DND-41 (cell line): Measurements from ENCODE around the gene CTIF.

Source experiments
- ATAC-seq: fragments of 200-7000 bp; cut with Tn5 transposase; 3 replicates; pipeline ENCODE4 v1.9.1; 2021; ENCODE audit warnings: low read depth; ENCODE audit not compliant: insufficient read depth
- DNase-seq: peaks from one replicate; pipeline ENCODE4 v3.0.0-alpha.2; 2020
- H2AFZ ChIP-seq: 2 replicates; pipeline ENCODE4 v1.6.0; 2012; ENCODE audit warnings: low read depth, low read length
- H3K27ac ChIP-seq: 2 replicates; pipeline ENCODE4 v1.5.1; 2012; ENCODE audit warnings: low read length, inconsistent platforms
- H3K27me3 ChIP-seq: fragments of 200-600 bp; sonication (generic); 2 replicates; pipeline ENCODE4 v1.6.0; 2012; ENCODE audit warnings: low read length, mild to moderate bottlenecking, inconsistent platforms; ENCODE audit not compliant: insufficient read depth, poor library complexity
- H3K36me3 ChIP-seq: 2 replicates; pipeline ENCODE4 v1.5.1; 2012; ENCODE audit warnings: low read length, inconsistent platforms; ENCODE audit not compliant: insufficient read depth
- H3K4me1 ChIP-seq: 2 replicates; pipeline ENCODE4 v1.5.1; 2012; ENCODE audit warnings: mild to moderate bottlenecking, low read length; ENCODE audit not compliant: insufficient read depth
- H3K4me2 ChIP-seq: 2 replicates; pipeline ENCODE4 v1.6.0; 2012; ENCODE audit warnings: mild to moderate bottlenecking, moderate library complexity, low read length, inconsistent platforms; ENCODE audit not compliant: insufficient read depth
- H3K4me3 ChIP-seq, 2 experiments: fragments of 200-600 bp in 1 of 2; shearing (Covaris generic) in 1 of 2; 2 replicates each; pipeline ENCODE4 v1.5.1; 2012 to 2016; ENCODE audit warnings: inconsistent platforms in 2 of 2, low read length in 2 of 2, mild to moderate bottlenecking in 2 of 2, low read depth in 1 of 2, moderate library complexity in 1 of 2
- H3K79me2 ChIP-seq: 2 replicates; pipeline ENCODE4 v1.6.0; 2012; ENCODE audit warnings: low read length, inconsistent platforms; ENCODE audit not compliant: insufficient read depth
- H3K9ac ChIP-seq: 2 replicates; pipeline ENCODE4 v1.6.0; 2012; ENCODE audit warnings: low read depth, mild to moderate bottlenecking, inconsistent platforms, low read length, moderate library complexity
- H3K9me3 ChIP-seq: 2 replicates; pipeline ENCODE4 v1.5.1; 2012; ENCODE audit warnings: low read length, moderate library complexity, mild to moderate bottlenecking, inconsistent platforms; ENCODE audit not compliant: insufficient read depth, severe bottlenecking
- H4K20me1 ChIP-seq: 2 replicates; pipeline ENCODE4 v1.6.0; 2012; ENCODE audit warnings: low read length; ENCODE audit not compliant: insufficient read depth
- EZH2 ChIP-seq: IDR thresholded peaks from 3 replicates; pipeline ENCODE4 v1.6.1; 2012; ENCODE audit warnings: borderline replicate concordance, low read depth, mild to moderate bottlenecking, moderate library complexity, low read length, inconsistent platforms; ENCODE audit not compliant: severe bottlenecking
- TF ChIP-seq, protein P1 (sequence below): IDR thresholded peaks from 2 replicates; pipeline ENCODE4 v1.5.1; 2012; ENCODE audit warnings: borderline replicate concordance, low read length, moderate library complexity, mild to moderate bottlenecking; ENCODE audit not compliant: poor library complexity, severe bottlenecking; ENCODE audit errors: extremely low read depth

Gene CTIF

DNA sequence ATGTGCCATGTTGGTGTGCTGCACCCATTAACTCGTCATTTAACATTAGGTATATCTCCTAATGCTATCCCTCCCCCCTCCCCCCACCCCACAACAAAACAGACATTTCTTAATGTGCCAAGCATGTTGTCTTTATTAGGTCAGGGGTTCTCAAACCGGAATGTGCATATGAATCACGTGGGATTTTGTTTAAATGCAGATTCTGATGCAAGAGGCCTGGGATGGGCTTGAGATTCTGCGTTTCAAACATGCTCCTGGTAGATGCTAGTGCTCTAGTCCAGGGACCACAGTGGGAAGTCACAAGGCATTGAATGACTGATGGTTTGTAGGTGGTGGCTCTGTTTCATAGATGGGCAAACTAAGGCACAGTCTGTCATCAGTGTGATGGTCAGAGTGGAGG is 227.2 kb downstream of the CTIF start:
- TF ChIP-seq, protein P1, sequence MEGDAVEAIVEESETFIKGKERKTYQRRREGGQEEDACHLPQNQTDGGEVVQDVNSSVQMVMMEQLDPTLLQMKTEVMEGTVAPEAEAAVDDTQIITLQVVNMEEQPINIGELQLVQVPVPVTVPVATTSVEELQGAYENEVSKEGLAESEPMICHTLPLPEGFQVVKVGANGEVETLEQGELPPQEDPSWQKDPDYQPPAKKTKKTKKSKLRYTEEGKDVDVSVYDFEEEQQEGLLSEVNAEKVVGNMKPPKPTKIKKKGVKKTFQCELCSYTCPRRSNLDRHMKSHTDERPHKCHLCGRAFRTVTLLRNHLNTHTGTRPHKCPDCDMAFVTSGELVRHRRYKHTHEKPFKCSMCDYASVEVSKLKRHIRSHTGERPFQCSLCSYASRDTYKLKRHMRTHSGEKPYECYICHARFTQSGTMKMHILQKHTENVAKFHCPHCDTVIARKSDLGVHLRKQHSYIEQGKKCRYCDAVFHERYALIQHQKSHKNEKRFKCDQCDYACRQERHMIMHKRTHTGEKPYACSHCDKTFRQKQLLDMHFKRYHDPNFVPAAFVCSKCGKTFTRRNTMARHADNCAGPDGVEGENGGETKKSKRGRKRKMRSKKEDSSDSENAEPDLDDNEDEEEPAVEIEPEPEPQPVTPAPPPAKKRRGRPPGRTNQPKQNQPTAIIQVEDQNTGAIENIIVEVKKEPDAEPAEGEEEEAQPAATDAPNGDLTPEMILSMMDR, result no peak
- no peak for TF ChIP-seq EZH2
- Histone ChIP-seq H3K4me3 (no peak overlapping the region), H3K4me2 (no peak overlapping the region), H3K9me3 (no peaks in the 10 kb centered on the region), H3K79me2 (no peaks in the 10 kb centered on the region), H4K20me1 (no peaks in the 10 kb centered on the region; the same call in 1 of the 2 replicates), H3K27me3 (no peaks in the 10 kb centered on the region), H3K36me3 (no peaks in the 10 kb centered on the region), H3K27ac (no peak overlapping the region), H3K4me1 (no peaks in the 10 kb centered on the region), H3K9ac (no peak overlapping the region), H2AFZ (no peak overlapping the region)
- DNase-seq (no peak), ATAC-seq (no peak)

DNA sequence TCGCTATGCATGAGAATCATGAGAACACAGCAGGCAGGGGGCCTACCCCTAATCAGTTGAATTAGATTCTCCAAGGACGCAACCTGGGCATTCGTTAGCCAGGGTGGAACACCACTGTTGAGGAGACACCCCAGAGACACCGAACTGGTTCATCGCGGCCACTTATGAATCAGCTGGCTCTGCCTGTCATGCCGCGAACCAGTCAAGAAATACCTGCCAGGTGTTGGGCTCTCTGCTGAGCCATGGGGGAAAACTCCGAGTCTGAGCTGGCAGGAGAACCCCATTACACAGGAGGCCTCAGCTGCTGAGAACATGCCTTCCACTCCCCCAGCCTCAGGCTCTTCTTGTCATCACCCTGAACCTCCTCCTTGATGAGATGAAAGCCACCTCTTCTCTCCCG is 227.7 kb downstream of the CTIF start:
- H3K4me2 ChIP-seq, result no peak overlapping the region
- no peaks in the 10 kb centered on the region for H3K36me3 ChIP-seq
- TF ChIP-seq, protein P1, result no peak
- no peak for TF ChIP-seq EZH2
- H3K4me3 ChIP-seq, result no peak overlapping the region
- H3K9ac ChIP-seq, result no peak overlapping the region
- DNase-seq (no peak), ATAC-seq (no peak)
- H2AFZ ChIP-seq, result no peak overlapping the region
- H3K9me3 ChIP-seq, result no peaks in the 10 kb centered on the region
- H3K27me3 ChIP-seq, result no peaks in the 10 kb centered on the region
- no peaks in the 10 kb centered on the region for H3K4me1 ChIP-seq
- no peaks in the 10 kb centered on the region; the same call in 1 of the 2 replicates for H4K20me1 ChIP-seq
- H3K27ac ChIP-seq, result no peak overlapping the region
- no peaks in the 10 kb centered on the region for H3K79me2 ChIP-seq

DNA sequence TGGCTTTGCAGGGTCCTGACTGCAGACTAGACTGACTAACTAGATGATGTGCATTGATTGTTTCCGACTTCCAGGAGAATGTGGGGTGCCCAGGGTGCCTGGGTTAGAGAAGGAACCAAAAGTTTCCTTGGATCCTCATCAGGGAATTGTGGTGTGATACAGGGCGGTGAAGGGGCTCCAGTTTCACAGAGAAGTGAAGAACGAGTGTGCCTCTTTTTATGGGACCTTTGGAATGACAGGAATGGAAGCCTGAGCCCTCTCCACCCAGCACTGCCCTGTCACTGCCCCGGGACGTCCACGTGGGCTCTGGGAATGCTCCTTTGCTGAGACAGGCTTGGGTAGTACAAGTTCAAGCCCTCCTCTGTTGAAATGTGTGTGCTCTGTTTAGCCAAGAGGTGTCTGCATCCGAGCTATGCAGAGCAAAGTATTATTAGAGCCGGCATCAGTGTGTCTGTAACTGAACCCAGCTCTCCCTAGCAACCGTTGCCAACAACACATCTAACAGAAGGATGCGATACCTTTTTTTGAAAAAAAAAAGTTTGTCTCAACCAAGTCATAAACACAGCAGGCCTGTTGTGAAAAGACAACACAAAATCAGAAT is 228.4 kb downstream of the CTIF start:
- TF ChIP-seq, protein P1, result no peak
- no peak for TF ChIP-seq EZH2
- no peak overlapping the region for H2AFZ ChIP-seq
- H3K27me3 ChIP-seq, result no peaks in the 10 kb centered on the region
- no peak overlapping the region for H3K4me2 ChIP-seq
- no peaks in the 10 kb centered on the region for H3K36me3 ChIP-seq
- no peak for ATAC-seq
- H3K9ac ChIP-seq, result no peak overlapping the region
- no peak overlapping the region for H3K27ac ChIP-seq
- H4K20me1 ChIP-seq, result no peaks in the 10 kb centered on the region; the same call in 1 of the 2 replicates
- no peaks in the 10 kb centered on the region for H3K4me1 ChIP-seq
- H3K9me3 ChIP-seq, result no peaks in the 10 kb centered on the region
- no peaks in the 10 kb centered on the region for H3K79me2 ChIP-seq
- no peak for DNase-seq
- H3K4me3 ChIP-seq, result no peak overlapping the region
